GM04503 (cell line): Measurements from ENCODE around the gene RHOV.
A peak's percentile ranks its signal among the peaks of the same experiment; 100 is the strongest.

Experiments used
- DNase-seq: peaks from one replicate; pipeline ENCODE4 v3.0.0-alpha.2; 2012; ENCODE audit warnings: low read depth

The RHOV gene

DNA sequence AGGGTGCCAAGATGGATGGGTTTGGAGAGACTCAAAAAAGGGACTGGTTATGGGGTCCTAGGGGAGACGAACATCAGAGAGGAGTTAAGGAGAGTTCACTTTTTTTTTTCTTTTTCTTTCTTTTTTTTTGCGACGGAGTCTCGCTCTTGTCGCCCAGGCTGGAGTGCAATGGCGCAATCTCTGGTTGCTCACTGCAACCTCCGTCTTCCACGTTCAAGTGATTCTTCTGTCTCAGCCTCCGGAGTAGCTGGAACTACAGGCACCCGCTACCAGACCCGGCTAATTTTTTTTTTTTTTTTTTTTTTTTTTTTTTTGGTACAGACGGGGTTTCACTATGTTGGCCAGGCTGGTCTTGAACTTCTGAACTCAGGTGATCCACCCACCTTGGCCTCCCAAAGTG, 29.0 kb downstream of the RHOV start:
- DNase-seq: no peak

DNA sequence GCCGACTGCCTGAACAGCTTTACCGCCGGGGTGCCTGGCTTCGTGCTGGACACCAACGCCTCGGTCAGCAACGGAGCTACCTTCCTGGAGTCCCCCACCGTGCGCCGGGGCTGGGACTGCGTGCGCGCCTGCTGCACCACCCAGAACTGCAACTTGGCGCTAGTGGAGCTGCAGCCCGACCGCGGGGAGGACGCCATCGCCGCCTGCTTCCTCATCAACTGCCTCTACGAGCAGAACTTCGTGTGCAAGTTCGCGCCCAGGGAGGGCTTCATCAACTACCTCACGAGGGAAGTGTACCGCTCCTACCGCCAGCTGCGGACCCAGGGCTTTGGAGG, 29.4 kb downstream of the RHOV start:
- DNase-seq: no peak

DNA sequence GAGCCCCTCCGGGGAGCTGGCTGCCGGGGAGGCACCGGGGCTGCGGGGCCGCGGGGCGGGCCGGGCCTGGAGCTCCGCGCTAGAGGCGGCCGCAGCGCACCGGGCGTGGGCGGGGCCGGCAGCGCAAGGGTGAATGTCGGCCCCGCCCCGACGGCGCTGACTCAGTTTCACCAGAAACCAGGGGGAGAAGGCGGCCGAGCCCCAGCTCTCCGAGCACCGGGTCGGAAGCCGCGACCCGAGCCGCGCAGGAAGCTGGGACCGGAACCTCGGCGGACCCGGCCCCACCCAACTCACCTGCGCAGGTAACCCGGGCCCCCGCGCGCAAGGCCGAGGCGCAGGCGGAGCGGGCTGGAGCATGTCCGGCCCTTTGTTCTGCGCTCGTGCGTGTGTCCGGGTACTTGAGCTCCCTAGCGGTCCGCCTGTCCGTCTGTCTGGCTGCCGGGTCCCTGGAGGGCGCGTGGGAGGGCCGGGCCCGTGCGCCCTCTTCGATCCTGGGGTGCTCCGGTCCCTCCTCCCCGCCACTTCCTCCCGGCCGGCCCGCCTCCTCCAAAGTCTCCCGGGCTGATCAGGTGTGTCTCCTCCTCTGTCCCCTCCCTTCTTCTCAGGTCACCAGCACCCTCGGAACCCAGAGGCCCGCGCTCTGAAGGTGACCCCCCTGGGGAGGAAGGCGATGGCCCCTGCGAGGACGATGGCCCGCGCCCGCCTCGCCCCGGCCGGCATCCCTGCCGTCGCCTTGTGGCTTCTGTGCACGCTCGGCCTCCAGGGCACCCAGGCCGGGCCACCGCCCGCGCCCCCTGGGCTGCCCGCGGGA, 29.9 kb downstream of the RHOV start, which contains the start of gene SPINT1:
Gene SPINT1, plus strand, starts transcription at position 164 of the 811 bp plus-strand sequence. Its CDS starts 507 bp downstream, at position 671.
- no peak for DNase-seq

DNA sequence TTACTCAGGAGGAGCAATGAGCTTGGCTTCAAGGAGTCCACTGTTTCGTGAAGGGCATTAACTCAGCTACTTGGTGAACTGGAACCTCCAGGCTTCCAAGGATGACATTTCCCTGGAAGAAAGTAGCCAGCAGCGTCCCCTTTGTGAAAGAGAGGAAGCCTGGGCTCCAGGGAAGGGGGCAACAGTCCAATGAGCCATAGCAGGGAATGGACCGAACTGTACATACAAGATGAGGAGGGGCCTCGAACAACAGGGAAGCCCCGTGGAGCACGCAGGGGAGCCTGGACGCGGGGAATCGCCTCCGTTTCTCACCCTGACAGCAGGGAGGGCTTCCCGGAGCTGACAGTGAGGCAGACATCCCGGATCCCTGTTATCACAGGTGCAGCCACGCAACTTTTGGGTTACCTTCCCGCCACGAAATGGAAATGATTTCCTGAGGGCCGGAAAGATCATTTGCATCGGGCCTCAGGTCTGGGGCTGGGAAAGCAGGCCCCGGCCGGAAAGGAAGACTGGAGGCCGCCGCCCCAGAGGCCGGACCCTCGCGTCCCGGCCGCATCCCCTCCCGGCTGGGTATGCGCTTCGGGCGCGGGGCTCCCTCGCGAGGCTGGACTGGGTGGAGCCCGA, 30.7 kb downstream of the RHOV start:
- no peak for DNase-seq

DNA sequence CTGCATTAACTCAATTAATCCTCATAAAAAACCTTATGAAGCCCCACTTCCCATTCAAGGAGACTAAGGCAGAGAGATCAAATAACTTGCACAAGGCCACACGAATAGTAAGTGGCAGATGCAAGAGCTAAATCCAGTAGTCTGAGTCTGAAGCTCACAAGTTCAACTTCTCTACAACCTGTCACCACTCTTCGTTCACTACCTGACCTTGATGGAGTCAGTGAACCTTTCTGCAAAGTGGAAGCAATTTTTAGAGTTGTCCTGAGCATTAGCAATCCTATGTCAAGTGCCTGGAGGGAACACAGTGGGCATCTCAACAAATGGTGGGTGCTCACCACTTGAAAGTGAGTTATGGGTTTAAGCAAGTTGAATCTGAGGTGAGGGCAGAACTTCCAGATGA, 32.3 kb downstream of the RHOV start:
- DNase-seq: no peak

DNA sequence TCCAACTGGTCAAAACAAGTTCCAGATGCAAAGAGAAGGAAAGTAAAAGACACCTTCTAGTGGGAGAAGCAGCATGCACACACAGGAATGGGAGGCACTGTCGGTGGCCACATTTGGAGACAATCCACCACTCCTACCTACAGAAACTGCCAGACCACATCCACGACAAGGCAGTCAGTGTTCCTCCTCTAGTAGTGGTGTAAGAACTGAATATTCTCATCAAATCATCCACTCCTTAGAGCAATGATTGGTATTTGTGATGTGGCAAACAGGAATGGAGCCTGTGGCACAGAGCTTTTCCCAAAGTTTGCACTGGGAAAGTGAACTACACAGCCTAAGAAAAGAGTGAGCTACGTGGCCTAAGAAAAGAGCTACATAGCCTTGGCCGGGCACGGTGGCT, 35.3 kb downstream of the RHOV start:
- peak; percentile 33 for DNase-seq

DNA sequence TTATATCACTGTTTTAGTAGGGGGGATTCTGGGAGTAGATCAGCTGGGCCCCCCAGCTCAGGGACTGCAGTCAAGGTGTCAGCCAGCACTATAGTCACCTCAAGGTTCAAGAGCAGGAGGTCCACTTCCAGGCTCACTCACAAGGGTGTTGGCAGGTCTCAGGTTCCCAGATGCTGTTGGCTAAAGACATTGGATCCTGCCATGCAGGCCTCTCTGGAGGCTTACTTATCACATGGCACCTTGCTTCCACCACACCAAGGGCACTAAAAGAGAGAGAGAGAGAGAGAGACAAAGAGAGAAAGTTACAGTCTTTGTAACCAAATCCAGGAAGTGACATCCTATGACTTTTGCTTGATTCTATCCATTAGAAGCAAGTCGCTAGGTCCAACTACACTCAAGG, 38.0 kb downstream of the RHOV start:
- DNase-seq: no peak

DNA sequence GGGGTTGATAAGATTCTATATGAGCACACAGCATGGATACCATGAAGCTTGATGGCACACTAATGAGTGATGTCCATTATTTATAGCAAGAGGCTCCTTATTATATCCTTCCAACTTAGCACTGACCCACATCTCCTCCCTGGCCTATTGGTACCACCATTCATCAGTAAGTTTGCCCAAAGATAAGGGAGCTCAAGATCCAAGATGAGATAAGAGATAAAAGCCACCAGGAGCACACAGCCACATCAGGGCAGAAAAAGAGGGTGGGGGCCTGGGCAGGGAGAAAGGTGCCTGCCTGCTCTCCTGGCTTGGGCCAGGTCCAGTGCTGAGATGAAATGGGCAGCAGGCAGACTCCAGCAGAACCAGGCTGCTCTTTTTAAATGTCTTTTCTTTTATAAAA, 41.1 kb downstream of the RHOV start:
- no peak for DNase-seq

DNA sequence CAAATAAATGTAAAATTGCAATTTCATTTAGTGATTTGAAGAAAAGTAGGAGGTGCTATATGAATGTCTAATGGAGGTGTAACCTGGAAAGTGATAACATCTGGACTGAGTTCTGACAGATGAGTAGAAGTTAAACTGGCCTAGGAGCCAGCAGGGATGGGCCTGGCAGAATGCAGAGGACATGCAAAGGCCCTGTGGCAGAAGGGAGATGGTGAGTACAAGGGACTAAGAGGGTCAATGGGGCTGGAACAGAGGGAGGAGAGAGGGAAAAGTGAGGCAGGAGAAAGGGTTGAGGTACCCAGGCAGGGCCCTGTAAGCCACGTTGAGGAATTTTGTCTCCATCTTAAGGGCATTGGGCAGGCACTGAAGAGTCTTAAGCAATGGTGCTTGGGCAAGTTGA, 42.2 kb downstream of the RHOV start:
- no peak for DNase-seq

DNA sequence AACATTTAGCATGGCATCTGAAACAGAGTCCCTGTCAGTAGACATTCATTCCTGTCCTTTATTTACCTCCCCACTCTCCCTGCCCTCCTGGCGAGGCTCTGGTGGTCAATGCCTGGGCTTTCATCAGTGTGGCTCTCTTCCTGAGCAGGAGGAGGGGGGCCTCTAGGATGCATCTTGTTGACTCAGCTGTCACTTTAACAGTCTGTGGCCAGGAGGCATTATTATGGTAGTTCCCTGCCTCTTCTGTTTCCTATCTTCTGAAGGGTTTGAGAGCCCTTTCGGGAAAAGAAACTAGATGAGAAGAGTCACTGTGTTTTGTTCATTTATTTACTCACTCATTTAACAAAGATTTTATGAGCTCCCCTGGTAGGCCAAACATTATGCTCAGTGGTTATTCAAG, 43.1 kb downstream of the RHOV start:
- DNase-seq: no peak

DNA sequence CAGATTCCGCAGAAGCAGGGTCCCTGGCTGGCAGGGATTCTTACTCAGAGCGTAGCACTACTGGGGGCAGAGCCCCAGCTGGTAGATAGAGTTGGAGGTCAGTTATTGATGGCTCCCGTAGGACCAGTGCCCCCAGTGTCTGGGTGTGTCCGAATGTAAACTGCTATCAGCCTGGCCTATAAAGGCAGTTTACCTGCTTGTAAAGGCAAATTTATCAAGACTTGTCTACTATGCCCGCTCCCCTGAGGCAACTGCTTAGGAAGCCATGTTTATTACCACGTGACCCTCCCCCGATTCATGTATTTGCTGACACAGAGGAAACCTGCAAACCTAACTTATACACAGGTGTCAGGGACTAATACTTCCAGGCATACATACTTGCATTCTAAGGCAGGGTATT, 44.9 kb downstream of the RHOV start:
- no peak for DNase-seq

DNA sequence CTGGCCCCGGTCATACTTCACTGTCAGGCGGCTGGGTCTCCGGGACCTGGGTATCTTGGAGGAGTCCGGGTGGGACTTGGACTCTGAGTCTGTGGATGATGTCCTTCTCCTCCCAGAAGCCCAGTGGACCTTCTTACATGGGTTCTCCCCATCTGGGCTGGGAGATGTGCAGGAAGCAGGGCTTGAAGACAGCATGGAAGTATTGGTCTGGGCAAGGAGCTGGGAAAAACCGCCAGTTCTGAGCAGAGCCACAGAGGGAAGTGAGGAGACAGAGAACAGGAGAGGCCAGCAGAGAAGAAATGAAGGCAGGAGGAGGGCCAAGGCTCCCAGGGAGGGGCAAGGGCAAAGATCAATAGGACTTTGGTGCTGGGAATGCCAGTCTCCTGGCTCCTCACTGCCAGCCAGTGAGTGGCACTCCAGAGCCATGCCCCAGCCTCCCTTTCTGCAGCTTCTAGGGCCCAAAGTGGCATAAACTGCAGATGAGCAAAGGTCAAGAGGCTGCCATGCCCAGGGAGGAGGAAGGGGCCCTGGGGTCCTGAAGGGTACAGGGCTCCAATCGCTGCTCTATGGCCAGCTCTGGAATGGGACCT, 45.5 kb downstream of the RHOV start, which contains the start of gene PPP1R14D:
Gene PPP1R14D, minus strand, starts transcription at position 262 of the 590 bp plus-strand sequence. Its CDS starts 67 bp downstream, at position 195.
- no peak for DNase-seq

DNA sequence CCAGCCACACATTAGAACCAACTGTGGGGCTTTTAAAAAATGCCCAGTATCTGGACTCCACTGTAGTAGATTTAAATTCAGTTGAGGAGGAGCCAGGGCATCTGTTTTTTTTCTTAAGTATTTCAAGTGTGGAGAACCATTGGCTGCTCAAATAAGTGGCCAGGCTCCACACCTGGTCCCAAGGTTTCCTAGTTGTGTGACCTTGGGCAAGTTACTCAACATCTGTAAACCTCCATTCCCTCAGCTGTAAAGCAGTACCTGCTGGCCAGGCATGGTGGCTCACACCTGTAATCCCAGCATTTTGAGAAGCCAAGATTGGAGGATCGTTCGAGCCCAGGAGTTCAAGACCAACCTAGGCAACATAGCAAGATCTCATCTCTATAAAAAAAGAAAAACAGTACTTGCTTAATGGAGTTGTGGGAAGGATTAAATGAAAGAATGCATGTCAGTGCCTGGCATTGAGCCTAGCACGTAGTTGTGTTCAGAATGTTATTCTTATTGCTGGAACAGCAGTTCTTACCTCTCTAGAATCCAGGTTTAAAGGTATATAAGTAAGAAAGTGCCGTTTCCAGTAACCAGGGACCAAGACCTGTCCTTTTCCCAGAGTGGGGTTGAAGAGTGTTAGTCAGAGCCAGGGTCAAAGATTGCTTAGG, 47.5 kb downstream of the RHOV start:
- DNase-seq: no peak

DNA sequence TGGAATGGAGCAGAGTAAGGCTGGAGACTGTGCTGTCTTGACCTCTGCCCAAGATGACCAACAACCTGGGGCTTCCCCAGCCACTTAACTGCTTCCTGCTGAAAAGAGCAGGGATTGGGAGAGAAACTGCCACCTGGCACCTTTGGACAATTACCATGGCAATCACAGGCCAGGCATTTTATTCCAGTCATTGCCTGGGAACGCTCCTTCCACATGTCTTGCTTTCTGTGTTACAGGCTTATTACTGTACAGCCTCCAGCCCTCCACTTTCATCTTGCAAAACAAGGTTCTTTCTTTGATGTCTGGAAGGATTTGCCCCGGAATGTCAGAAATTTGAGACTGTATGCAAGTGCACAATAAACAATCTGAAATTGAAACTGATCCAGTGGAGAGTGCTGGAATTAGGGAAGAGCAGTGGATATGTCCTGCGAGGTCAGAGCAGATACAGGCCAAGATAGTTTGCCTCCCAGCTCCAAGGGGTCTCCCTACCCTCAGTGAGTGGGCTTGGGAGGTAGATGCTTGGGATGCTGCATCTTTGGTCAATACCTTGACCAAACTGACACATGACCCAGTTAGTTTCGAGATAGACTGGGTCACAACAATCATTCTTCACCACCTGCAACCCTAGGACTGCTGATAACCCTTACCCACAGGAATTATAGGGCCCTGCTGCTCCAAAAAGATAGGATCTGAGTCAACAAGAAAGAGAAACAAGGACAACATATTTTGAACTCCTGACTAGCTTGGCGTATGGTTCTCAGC, 48.2 kb downstream of the RHOV start:
- peak; percentile 34 for DNase-seq

DNA sequence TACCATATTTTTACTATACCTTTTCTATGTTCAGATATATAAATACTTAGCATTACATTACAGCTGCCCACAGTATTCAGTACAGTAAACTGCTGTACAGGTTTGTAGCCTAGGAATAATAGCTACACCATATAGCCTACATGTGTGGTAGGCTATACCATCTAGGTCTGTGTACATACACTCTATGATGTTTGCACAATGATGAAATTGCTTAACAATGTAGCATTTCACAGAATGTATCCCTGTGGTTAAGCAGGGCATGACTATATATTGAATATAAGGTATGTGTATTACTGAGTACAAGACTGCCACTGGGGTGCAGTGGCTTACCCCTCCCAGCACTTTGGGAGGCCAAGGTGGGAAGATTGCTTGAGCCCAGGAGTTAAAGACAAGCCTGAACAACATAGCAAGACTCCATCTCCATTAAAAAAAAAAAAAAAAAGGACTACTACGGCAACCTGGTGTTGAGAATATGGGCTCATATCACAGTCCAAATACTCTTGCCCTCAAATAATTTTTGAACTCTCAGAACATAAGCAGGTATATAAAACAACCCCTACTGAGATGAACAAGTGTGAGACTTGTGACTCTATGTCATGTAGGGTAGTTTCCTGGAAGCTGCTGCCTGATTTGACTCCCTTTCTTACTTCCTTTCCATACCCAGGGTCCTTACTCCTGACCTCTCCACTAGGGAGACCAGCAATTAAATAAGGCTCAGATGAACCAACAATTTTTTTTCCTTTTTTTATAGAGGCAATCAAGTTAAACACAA, 50.3 kb downstream of the RHOV start:
- DNase-seq: no peak
